Measurements from ENCODE around the gene CRYGN.

GRCh38 chr7:151400626-151401315 is 39.2 kb downstream of the CRYGN start:
- TF ChIP-seq, protein P1, sequence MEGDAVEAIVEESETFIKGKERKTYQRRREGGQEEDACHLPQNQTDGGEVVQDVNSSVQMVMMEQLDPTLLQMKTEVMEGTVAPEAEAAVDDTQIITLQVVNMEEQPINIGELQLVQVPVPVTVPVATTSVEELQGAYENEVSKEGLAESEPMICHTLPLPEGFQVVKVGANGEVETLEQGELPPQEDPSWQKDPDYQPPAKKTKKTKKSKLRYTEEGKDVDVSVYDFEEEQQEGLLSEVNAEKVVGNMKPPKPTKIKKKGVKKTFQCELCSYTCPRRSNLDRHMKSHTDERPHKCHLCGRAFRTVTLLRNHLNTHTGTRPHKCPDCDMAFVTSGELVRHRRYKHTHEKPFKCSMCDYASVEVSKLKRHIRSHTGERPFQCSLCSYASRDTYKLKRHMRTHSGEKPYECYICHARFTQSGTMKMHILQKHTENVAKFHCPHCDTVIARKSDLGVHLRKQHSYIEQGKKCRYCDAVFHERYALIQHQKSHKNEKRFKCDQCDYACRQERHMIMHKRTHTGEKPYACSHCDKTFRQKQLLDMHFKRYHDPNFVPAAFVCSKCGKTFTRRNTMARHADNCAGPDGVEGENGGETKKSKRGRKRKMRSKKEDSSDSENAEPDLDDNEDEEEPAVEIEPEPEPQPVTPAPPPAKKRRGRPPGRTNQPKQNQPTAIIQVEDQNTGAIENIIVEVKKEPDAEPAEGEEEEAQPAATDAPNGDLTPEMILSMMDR (IDR thresholded peaks at IDR 0.05 in 2 of 3, conservative IDR thresholded peaks at IDR 0.05 in 1 of 3; ENCODE audit: insufficient read depth in 2 of 3, low read depth in 1 of 3, low read length in 3 of 3) = no peak
- no peak for TF ChIP-seq POLR2AphosphoS5 (IDR thresholded peaks at IDR 0.05; ENCODE audit: control insufficient read depth, insufficient read depth, low read depth, low read length)
- TF ChIP-seq HNRNPL (IDR thresholded peaks at IDR 0.05; ENCODE audit: low read depth, low read length) = no peak
- no peak for TF ChIP-seq ZEB2 (IDR thresholded peaks at IDR 0.05)
- TF ChIP-seq NCOR1 (IDR thresholded peaks at IDR 0.05) = no peak
- no peak for TF ChIP-seq POLR2A (conservative IDR thresholded peaks at IDR 0.05)
- TF ChIP-seq CCNT2 (IDR thresholded peaks at IDR 0.05; ENCODE audit: borderline replicate concordance, extremely low read depth, insufficient read length, low read depth, low read length) = no peak
- no peak for TF ChIP-seq ZNF668 (CRISPR knock-in tag; IDR thresholded peaks at IDR 0.05)
- no peak for TF ChIP-seq KLF13 (tag; IDR thresholded peaks at IDR 0.05; ENCODE audit: borderline replicate concordance, low read depth)
- no peak for TF ChIP-seq RAD21 (CRISPR knock-in tag; conservative IDR thresholded peaks at IDR 0.05 in 1 of 2, IDR thresholded peaks at IDR 0.05 in 1 of 2)
- TF ChIP-seq ELK3 (CRISPR knock-in tag; IDR thresholded peaks at IDR 0.05) = no peak
